ENCODE data around the gene ARHGAP24.

The ARHGAP24 gene

GRCh38 chr4:86032476-86033022 lies 557.6 kb downstream of the ARHGAP24 start:
- no peak overlapping the region for H3K9ac ChIP-seq (ENCODE audit: low read length)
- H4K8ac ChIP-seq (ENCODE audit: low read depth, low read length) = no peak overlapping the region
- no peak for DNase-seq
- no peak overlapping the region for H3K56ac ChIP-seq (ENCODE audit: low read length)
- no peaks in the 10 kb centered on the region for H3K79me1 ChIP-seq (ENCODE audit: low read length)
- WGBS (ENCODE audit: extremely low coverage, insufficient coverage, low lambda C conversion rate) = no CpG with 5 or more reads among the region's 4 CpGs
- no peak overlapping the region for H3K4ac ChIP-seq (ENCODE audit: low read depth, low read length)
- H2BK120ac ChIP-seq (ENCODE audit: low read depth, low read length) = no peak overlapping the region
- H2AK5ac ChIP-seq (ENCODE audit: low read length) = no peak overlapping the region
- H3K36me3 ChIP-seq (ENCODE audit: control insufficient read depth, insufficient read depth, low read length) = no peaks in the 10 kb centered on the region
- H3K23ac ChIP-seq (ENCODE audit: low read length) = no peak overlapping the region
- H3K18ac ChIP-seq (ENCODE audit: low read length) = no peak overlapping the region
- no peaks in the 10 kb centered on the region for H3K27me3 ChIP-seq (ENCODE audit: insufficient read depth, low read length, poor library complexity)
- H3K27ac ChIP-seq (ENCODE audit: low read depth, low read length) = no peak overlapping the region
- H2BK15ac ChIP-seq (replicated peaks; ENCODE audit: low read depth) = no peak overlapping the region
- H4K5ac ChIP-seq (ENCODE audit: low read length) = no peak overlapping the region
- H3K4me3 ChIP-seq (ENCODE audit: low read length) = no peak overlapping the region
- no peak overlapping the region for H2BK5ac ChIP-seq (ENCODE audit: low read length)
- H3K4me1 ChIP-seq (ENCODE audit: control insufficient read depth, low read depth, low read length) = no peaks in the 10 kb centered on the region
- no peak overlapping the region for H3K4me2 ChIP-seq (ENCODE audit: low read length)
- no peaks in the 10 kb centered on the region for H3K79me2 ChIP-seq (ENCODE audit: control insufficient read depth, insufficient read depth, low read length)

- WGBS (ENCODE audit: extremely low coverage, insufficient coverage, low lambda C conversion rate) = no CpG with 5 or more reads among the region's 4 CpGs
- DNase-seq = no peak
- H2BK120ac ChIP-seq (ENCODE audit: low read depth, low read length) = no peak overlapping the region
- H3K4ac ChIP-seq (ENCODE audit: low read depth, low read length) = no peak overlapping the region
- H3K18ac ChIP-seq (ENCODE audit: low read length) = no peak overlapping the region
- no peak overlapping the region for H4K5ac ChIP-seq (ENCODE audit: low read length)
- H2AK5ac ChIP-seq (ENCODE audit: low read length) = no peak overlapping the region
- H2BK15ac ChIP-seq (replicated peaks; ENCODE audit: low read depth) = no peak overlapping the region
- H3K27ac ChIP-seq (ENCODE audit: low read depth, low read length) = no peak overlapping the region
- no peak overlapping the region for H4K8ac ChIP-seq (ENCODE audit: low read depth, low read length)
- no peak overlapping the region for H3K9ac ChIP-seq (ENCODE audit: low read length)
- no peak overlapping the region for H2BK5ac ChIP-seq (ENCODE audit: low read length)
- no peak overlapping the region for H3K23ac ChIP-seq (ENCODE audit: low read length)
- H3K79me2 ChIP-seq (ENCODE audit: control insufficient read depth, insufficient read depth, low read length) = no peaks in the 10 kb centered on the region
- H3K36me3 ChIP-seq (ENCODE audit: control insufficient read depth, insufficient read depth, low read length) = no peaks in the 10 kb centered on the region
- H3K79me1 ChIP-seq (ENCODE audit: low read length) = no peaks in the 10 kb centered on the region
- H3K4me2 ChIP-seq (ENCODE audit: low read length) = no peak overlapping the region
- H3K4me3 ChIP-seq (ENCODE audit: low read length) = no peak overlapping the region
- H3K56ac ChIP-seq (ENCODE audit: low read length) = no peak overlapping the region
- H3K4me1 ChIP-seq (ENCODE audit: control insufficient read depth, low read depth, low read length) = no peaks in the 10 kb centered on the region
- H3K27me3 ChIP-seq (ENCODE audit: insufficient read depth, low read length, poor library complexity) = no peaks in the 10 kb centered on the region
Observed at GRCh38 chr4:86033171-86033570, 558.2 kb downstream of the ARHGAP24 start.

GRCh38 chr4:86034616-86035015 lies 559.7 kb downstream of the ARHGAP24 start:
- Histone ChIP-seq H3K18ac (ENCODE audit: low read length) (no peak overlapping the region), H2BK120ac (ENCODE audit: low read depth, low read length) (no peak overlapping the region), H2AK5ac (ENCODE audit: low read length) (no peak overlapping the region), H3K56ac (ENCODE audit: low read length) (no peak overlapping the region), H2BK5ac (ENCODE audit: low read length) (no peak overlapping the region), H3K4ac (ENCODE audit: low read depth, low read length) (no peak overlapping the region), H2BK15ac (replicated peaks; ENCODE audit: low read depth) (no peak overlapping the region), H4K5ac (ENCODE audit: low read length) (no peak overlapping the region), H4K8ac (ENCODE audit: low read depth, low read length) (no peak overlapping the region), H3K4me3 (ENCODE audit: low read length) (no peak overlapping the region), H3K23ac (ENCODE audit: low read length) (no peak overlapping the region), H3K36me3 (ENCODE audit: control insufficient read depth, insufficient read depth, low read length) (no peaks in the 10 kb centered on the region), H3K4me1 (ENCODE audit: control insufficient read depth, low read depth, low read length) (no peaks in the 10 kb centered on the region), H3K4me2 (ENCODE audit: low read length) (no peak overlapping the region), H3K27ac (ENCODE audit: low read depth, low read length) (no peak overlapping the region), H3K79me1 (ENCODE audit: low read length) (no peaks in the 10 kb centered on the region), H3K27me3 (ENCODE audit: insufficient read depth, low read length, poor library complexity) (no peaks in the 10 kb centered on the region), H3K79me2 (ENCODE audit: control insufficient read depth, insufficient read depth, low read length) (no peaks in the 10 kb centered on the region), H3K9ac (ENCODE audit: low read length) (no peak overlapping the region)
- WGBS (ENCODE audit: extremely low coverage, insufficient coverage, low lambda C conversion rate) = no CpG with 5 or more reads among the region's 2 CpGs
- DNase-seq = no peak

GRCh38 chr4:86035688-86036087 lies 560.7 kb downstream of the ARHGAP24 start:
- H3K4ac ChIP-seq (ENCODE audit: low read depth, low read length) = no peak overlapping the region
- no peak overlapping the region for H3K4me2 ChIP-seq (ENCODE audit: low read length)
- H4K8ac ChIP-seq (ENCODE audit: low read depth, low read length) = no peak overlapping the region
- H3K23ac ChIP-seq (ENCODE audit: low read length) = no peak overlapping the region
- H2BK120ac ChIP-seq (ENCODE audit: low read depth, low read length) = no peak overlapping the region
- no peak overlapping the region for H3K56ac ChIP-seq (ENCODE audit: low read length)
- no peaks in the 10 kb centered on the region for H3K4me1 ChIP-seq (ENCODE audit: control insufficient read depth, low read depth, low read length)
- no peak overlapping the region for H4K5ac ChIP-seq (ENCODE audit: low read length)
- no peaks in the 10 kb centered on the region for H3K79me2 ChIP-seq (ENCODE audit: control insufficient read depth, insufficient read depth, low read length)
- H3K27ac ChIP-seq (ENCODE audit: low read depth, low read length) = no peak overlapping the region
- no peak overlapping the region for H2AK5ac ChIP-seq (ENCODE audit: low read length)
- no peak overlapping the region for H3K4me3 ChIP-seq (ENCODE audit: low read length)
- no peak overlapping the region for H3K9ac ChIP-seq (ENCODE audit: low read length)
- no peaks in the 10 kb centered on the region for H3K36me3 ChIP-seq (ENCODE audit: control insufficient read depth, insufficient read depth, low read length)
- no peaks in the 10 kb centered on the region for H3K27me3 ChIP-seq (ENCODE audit: insufficient read depth, low read length, poor library complexity)
- no peak for DNase-seq
- H2BK5ac ChIP-seq (ENCODE audit: low read length) = no peak overlapping the region
- H3K18ac ChIP-seq (ENCODE audit: low read length) = no peak overlapping the region
- H2BK15ac ChIP-seq (replicated peaks; ENCODE audit: low read depth) = no peak overlapping the region
- no peaks in the 10 kb centered on the region for H3K79me1 ChIP-seq (ENCODE audit: low read length)
- no CpG with 5 or more reads among the region's 1 CpG for WGBS (ENCODE audit: extremely low coverage, insufficient coverage, low lambda C conversion rate)

- no peaks in the 10 kb centered on the region for H3K27me3 ChIP-seq (ENCODE audit: insufficient read depth, low read length, poor library complexity)
- no peak overlapping the region for H2BK5ac ChIP-seq (ENCODE audit: low read length)
- H2AK5ac ChIP-seq (ENCODE audit: low read length) = no peak overlapping the region
- no peak overlapping the region for H4K5ac ChIP-seq (ENCODE audit: low read length)
- no peak for DNase-seq
- H3K23ac ChIP-seq (ENCODE audit: low read length) = no peak overlapping the region
- H3K79me2 ChIP-seq (ENCODE audit: control insufficient read depth, insufficient read depth, low read length) = no peaks in the 10 kb centered on the region
- H4K8ac ChIP-seq (ENCODE audit: low read depth, low read length) = no peak overlapping the region
- H3K4me2 ChIP-seq (ENCODE audit: low read length) = no peak overlapping the region
- no peak overlapping the region for H2BK15ac ChIP-seq (replicated peaks; ENCODE audit: low read depth)
- H3K18ac ChIP-seq (ENCODE audit: low read length) = no peak overlapping the region
- no peak overlapping the region for H3K56ac ChIP-seq (ENCODE audit: low read length)
- H3K4me3 ChIP-seq (ENCODE audit: low read length) = no peak overlapping the region
- no peaks in the 10 kb centered on the region for H3K36me3 ChIP-seq (ENCODE audit: control insufficient read depth, insufficient read depth, low read length)
- H3K79me1 ChIP-seq (ENCODE audit: low read length) = no peaks in the 10 kb centered on the region
- no peak overlapping the region for H2BK120ac ChIP-seq (ENCODE audit: low read depth, low read length)
- no peak overlapping the region for H3K9ac ChIP-seq (ENCODE audit: low read length)
- no peaks in the 10 kb centered on the region for H3K4me1 ChIP-seq (ENCODE audit: control insufficient read depth, low read depth, low read length)
- no peak overlapping the region for H3K27ac ChIP-seq (ENCODE audit: low read depth, low read length)
- no CpG with 5 or more reads among the region's 4 CpGs for WGBS (ENCODE audit: extremely low coverage, insufficient coverage, low lambda C conversion rate)
- no peak overlapping the region for H3K4ac ChIP-seq (ENCODE audit: low read depth, low read length)
Observed at GRCh38 chr4:86036736-86037135, 561.8 kb downstream of the ARHGAP24 start.

- DNase-seq = no peak
- Histone ChIP-seq H4K8ac (ENCODE audit: low read depth, low read length) (no peak overlapping the region), H3K27ac (ENCODE audit: low read depth, low read length) (no peak overlapping the region), H3K4ac (ENCODE audit: low read depth, low read length) (no peak overlapping the region), H2BK5ac (ENCODE audit: low read length) (no peak overlapping the region), H3K27me3 (ENCODE audit: insufficient read depth, low read length, poor library complexity) (no peaks in the 10 kb centered on the region), H2BK15ac (replicated peaks; ENCODE audit: low read depth) (no peak overlapping the region), H3K18ac (ENCODE audit: low read length) (no peak overlapping the region), H2AK5ac (ENCODE audit: low read length) (no peak overlapping the region), H3K23ac (ENCODE audit: low read length) (no peak overlapping the region), H4K5ac (ENCODE audit: low read length) (no peak overlapping the region), H3K4me1 (ENCODE audit: control insufficient read depth, low read depth, low read length) (no peaks in the 10 kb centered on the region), H3K9ac (ENCODE audit: low read length) (no peak overlapping the region), H3K79me2 (ENCODE audit: control insufficient read depth, insufficient read depth, low read length) (no peaks in the 10 kb centered on the region), H2BK120ac (ENCODE audit: low read depth, low read length) (no peak overlapping the region), H3K56ac (ENCODE audit: low read length) (no peak overlapping the region), H3K4me2 (ENCODE audit: low read length) (no peak overlapping the region), H3K4me3 (ENCODE audit: low read length) (no peak overlapping the region), H3K36me3 (ENCODE audit: control insufficient read depth, insufficient read depth, low read length) (no peaks in the 10 kb centered on the region), H3K79me1 (ENCODE audit: low read length) (no peaks in the 10 kb centered on the region)
- no CpG with 5 or more reads among the region's 1 CpG for WGBS (ENCODE audit: extremely low coverage, insufficient coverage, low lambda C conversion rate)
Observed at GRCh38 chr4:86038037-86038436, 563.1 kb downstream of the ARHGAP24 start.

Measured in mesendoderm (in vitro differentiated cells).